ENCODE measurements around the gene MAD2L2. TPM values are rescaled to one million over a fixed set of nuclear protein-coding genes. Genes with fewer than 3 reads are reported as not detected.
A peak's percentile ranks its signal among the peaks of the same experiment; 100 is the strongest.

Gene MAD2L2
- total and polyA plus RNA-seq, 9 of the 15 experiments (the other 6 are each of a cell fraction or from before 2014, with no cell fraction given), result 12.4 to 286 (median 143) TPM

DNA sequence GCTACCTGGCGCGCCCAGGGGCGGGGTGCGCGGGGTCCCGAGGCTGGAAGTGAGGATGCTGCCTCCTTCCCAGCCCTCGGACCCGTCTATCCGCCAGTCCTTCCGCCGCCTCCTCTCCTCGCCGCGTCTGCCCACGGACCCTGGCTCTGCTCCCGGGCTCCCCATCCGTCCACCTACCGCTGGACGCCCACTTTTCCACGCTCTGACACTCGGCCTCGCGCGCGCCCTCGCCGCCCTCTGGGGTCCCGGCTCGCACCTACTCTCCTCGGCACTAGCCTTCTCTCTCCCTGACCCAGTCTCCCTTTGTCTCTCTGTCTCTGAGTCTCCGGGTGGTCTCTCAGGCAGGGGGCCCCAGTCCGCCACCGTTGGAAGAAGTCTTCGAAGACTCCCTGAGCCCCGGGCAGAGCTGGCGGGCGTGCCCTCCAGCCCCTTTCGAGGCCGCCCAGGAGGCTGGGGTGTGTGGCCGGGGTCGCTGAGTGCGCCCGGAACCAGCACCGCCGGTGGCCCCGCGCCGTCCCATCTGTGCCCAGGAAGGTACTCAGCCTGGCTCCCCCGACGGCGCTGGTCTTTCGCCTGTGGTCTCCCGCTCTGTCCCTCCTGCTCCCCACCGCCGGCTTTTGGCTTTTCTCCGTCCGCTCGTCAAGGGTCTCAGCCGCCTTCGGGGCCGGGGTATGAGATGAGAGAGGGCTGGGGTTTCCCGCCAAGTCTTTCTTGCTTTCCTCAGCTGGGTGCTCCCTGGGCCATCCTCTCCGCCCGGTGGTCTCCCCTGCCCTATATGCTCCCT, 11.2 kb upstream of the MAD2L2 start:
- ATAC-seq, result no peak
- H3K4me3 ChIP-seq, result no peak overlapping the region
- 76% methylated on average over 44 of the region's 64 CpGs for WGBS (ENCODE audit: insufficient coverage, low coverage, missing lambda C conversion rate)
- H3K9ac ChIP-seq (ENCODE audit: insufficient read depth in 1 of 2, low read depth in 2 of 2, low read length in 2 of 2), result 0 out of 4 replicates have a peak overlapping the region, but pooled peaks of 1 of the 2 experiments have one; percentile 14
- H4K20me1 ChIP-seq (replicated peaks; ENCODE audit: control insufficient read depth, insufficient read depth, low read length), result no peaks in the 10 kb centered on the region
- H3K79me2 ChIP-seq (ENCODE audit: control insufficient read depth, insufficient read depth, low read length), result no peaks in the 10 kb centered on the region
- no peak for DNase-seq (ENCODE audit: extremely low read depth in 1 of 4, low spot score in 3 of 4)
- H3K9me3 ChIP-seq (replicated peaks; ENCODE audit: control insufficient read depth, insufficient read depth, low read depth, low read length), result no peaks in the 10 kb centered on the region
- in situ Hi-C loops (cut with MboI), result no loop called here
- BruUV-seq (replicated peaks), result no TSS peak
- no peak overlapping the region for H3K27ac ChIP-seq (ENCODE audit: extremely low read depth, low read depth, low read length)
- H3K4me1 ChIP-seq (replicated peaks in 1 of 2; ENCODE audit: control insufficient read depth in 2 of 2, insufficient read depth in 2 of 2, low read length in 2 of 2), result peaks cover 37 to 47% of the 10 kb centered on the region in 2 experiments
- ChIA-PET POLR2A (interaction anchor here (1.2 kb wide), 1 partner anchor 19 kb away, joined by 3 read pairs; no protein-coding TSS in a partner anchor), CTCF (ENCODE audit: low intra/inter-chr PET ratio) (no interaction called here)
- H2AFZ ChIP-seq (ENCODE audit: low read depth, low read length), result no peak overlapping the region
- H3K36me3 ChIP-seq (ENCODE audit: control insufficient read depth, insufficient read depth, low read length), result no peaks in the 10 kb centered on the region
- TF ChIP-seq, protein P1, sequence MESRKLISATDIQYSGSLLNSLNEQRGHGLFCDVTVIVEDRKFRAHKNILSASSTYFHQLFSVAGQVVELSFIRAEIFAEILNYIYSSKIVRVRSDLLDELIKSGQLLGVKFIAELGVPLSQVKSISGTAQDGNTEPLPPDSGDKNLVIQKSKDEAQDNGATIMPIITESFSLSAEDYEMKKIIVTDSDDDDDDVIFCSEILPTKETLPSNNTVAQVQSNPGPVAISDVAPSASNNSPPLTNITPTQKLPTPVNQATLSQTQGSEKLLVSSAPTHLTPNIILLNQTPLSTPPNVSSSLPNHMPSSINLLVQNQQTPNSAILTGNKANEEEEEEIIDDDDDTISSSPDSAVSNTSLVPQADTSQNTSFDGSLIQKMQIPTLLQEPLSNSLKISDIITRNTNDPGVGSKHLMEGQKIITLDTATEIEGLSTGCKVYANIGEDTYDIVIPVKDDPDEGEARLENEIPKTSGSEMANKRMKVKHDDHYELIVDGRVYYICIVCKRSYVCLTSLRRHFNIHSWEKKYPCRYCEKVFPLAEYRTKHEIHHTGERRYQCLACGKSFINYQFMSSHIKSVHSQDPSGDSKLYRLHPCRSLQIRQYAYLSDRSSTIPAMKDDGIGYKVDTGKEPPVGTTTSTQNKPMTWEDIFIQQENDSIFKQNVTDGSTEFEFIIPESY (CRISPR knock-in tag; IDR thresholded peaks at IDR 0.05), result peak; percentile 21; the same call in 1 of the 2 replicates
- no peak for TF ChIP-seq MAFF (IDR thresholded peaks at IDR 0.05; ENCODE audit: low read length)
- no peak overlapping the region for H3K4me2 ChIP-seq (ENCODE audit: insufficient read depth, low read length)
- H3K9me1 ChIP-seq (ENCODE audit: control insufficient read depth, insufficient read depth, low read length), result no peaks in the 10 kb centered on the region
- intact Hi-C loops (cut with micrococcal nuclease), result no loop called here
- no peak for FAIRE-seq
- no peaks in the 10 kb centered on the region for H3K27me3 ChIP-seq (ENCODE audit: control insufficient read depth in 2 of 2, insufficient read depth in 2 of 2, low read length in 2 of 2)
